HepG2 (cell line): ENCODE results near the gene RHBDD3. TPM values are rescaled to one million over a fixed set of nuclear protein-coding genes. Genes with fewer than 3 reads are reported as not detected.

Source experiments
- ATAC-seq: fragments of 200-7000 bp; cut with Tn5 transposase; 3 replicates; pipeline ENCODE4 v1.9.1; 2020; ENCODE audit warnings: mild to moderate bottlenecking, moderate library complexity
- BruUV-seq: library from RNA; stranded (reverse); fragments of 400-500 nt; replicated peaks from 2 replicates; lab custom pipeline; 2021; lab: Mats Ljungman, UMichigan
- CTCF ChIA-PET: fragments of 300-600 bp; formaldehyde crosslinking; extraction: SDS; loops from one replicate; lab custom pipeline; 2021; ENCODE audit warnings: low total read pairs, inconsistent platforms, low intra/inter-chr PET ratio; lab: Yijun Ruan, JAX
- POLR2A ChIA-PET: fragments of 350-600 bp; sonication (Branson Sonifier 250); formaldehyde crosslinking; loops from one replicate; lab custom pipeline; 2020; ENCODE audit warnings: antibody characterized with exemption, inconsistent platforms; lab: Yijun Ruan, JAX
- DNase-seq: peaks from one replicate; pipeline ENCODE4 v3.0.0-alpha.2; 2015; ENCODE audit warnings: low spot score
- FAIRE-seq: peaks from 3 replicates; lab custom pipeline; 2011; peaks lifted over from hg19 to GRCh38; lab: Jason Lieb, UNC
- H2AFZ ChIP-seq: one replicate; pipeline ENCODE4 v1.6.1; 2011; ENCODE audit warnings: low read length, inconsistent platforms
- H3K27ac ChIP-seq: fragments of 300-600 bp; 3 replicates; pipeline ENCODE4 v1.8.0; 2011; ENCODE audit warnings: mixed run types, mild to moderate bottlenecking, mixed read lengths, low read length, inconsistent platforms; ENCODE audit not compliant: insufficient read depth; ENCODE audit errors: extremely low read length
- H3K27me3 ChIP-seq, 2 experiments: fragments of 200-600 bp in 1 of 2; 2 replicates in 1 of 2; 3 replicates in 1 of 2; pipeline versions ENCODE4 v1.6.0 to v1.8.0; 2011; ENCODE audit warnings: low read length in 2 of 2, mild to moderate bottlenecking in 2 of 2, moderate library complexity in 2 of 2, inconsistent platforms in 1 of 2; ENCODE audit not compliant: insufficient read depth in 2 of 2, control insufficient read depth in 1 of 2
- H3K36me3 ChIP-seq, 2 experiments: fragments of 200-600 bp in 1 of 2; replicated peaks in 1 of 2; 2 replicates in 1 of 2; 3 replicates in 1 of 2; pipeline versions ENCODE4 v1.5.1 to v1.8.0; 2011; ENCODE audit warnings: low read length in 2 of 2, inconsistent platforms in 1 of 2; ENCODE audit not compliant: insufficient read depth in 2 of 2, control insufficient read depth in 1 of 2
- H3K4me1 ChIP-seq: 2 replicates; pipeline ENCODE4 v1.5.1; 2012; ENCODE audit warnings: low read length, inconsistent platforms; ENCODE audit not compliant: insufficient read depth
- H3K4me2 ChIP-seq: 2 replicates; pipeline ENCODE4 v1.6.0; 2011; ENCODE audit warnings: low read depth, low read length, inconsistent platforms
- H3K4me3 ChIP-seq, 3 experiments: fragments of 200-600 bp in 1 of 3; sonication (generic), shearing (Covaris generic) in 1 of 3; replicated peaks in 1 of 3; 2 replicates each; pipeline ENCODE4 v1.5.1; 2011 to 2016; ENCODE audit warnings: low read length in 3 of 3, inconsistent platforms in 2 of 3, low read depth in 2 of 3, mild to moderate bottlenecking in 2 of 3, control low read depth in 1 of 3, mixed read lengths in 1 of 3; ENCODE audit not compliant: insufficient read depth in 1 of 3
- H3K79me2 ChIP-seq: one replicate; pipeline ENCODE4 v1.6.1; 2011; ENCODE audit warnings: low read length, inconsistent platforms; ENCODE audit not compliant: insufficient read depth
- H3K9ac ChIP-seq: 2 replicates; pipeline ENCODE4 v1.6.0; 2011; ENCODE audit warnings: mild to moderate bottlenecking, low read depth, low read length, inconsistent platforms; ENCODE audit not compliant: insufficient read depth
- H3K9me3 ChIP-seq: 2 replicates; pipeline ENCODE4 v1.5.1; 2012; ENCODE audit warnings: mild to moderate bottlenecking, low read length
- H4K20me1 ChIP-seq: 2 replicates; pipeline ENCODE4 v1.6.0; 2011; ENCODE audit warnings: inconsistent platforms, mild to moderate bottlenecking, low read length, moderate library complexity; ENCODE audit not compliant: insufficient read depth
- CHD2 ChIP-seq: IDR thresholded peaks from 2 replicates; pipeline ENCODE4 v1.6.1; 2011; ENCODE audit warnings: low read depth, low read length, improper control_type of control experiment
- CHD4 ChIP-seq: fragments of 200-600 bp; sonication (generic); IDR thresholded peaks from 2 replicates; pipeline ENCODE4 v1.7.0; 2017; ENCODE audit warnings: mild to moderate bottlenecking, low read length, borderline replicate concordance
- EHMT2 ChIP-seq: fragments of 200-600 bp; sonication (generic); IDR thresholded peaks from 2 replicates; pipeline ENCODE4 v1.7.0; 2017; ENCODE audit warnings: antibody characterized with exemption, low read depth, low read length, borderline replicate concordance
- HMG20B ChIP-seq: conservative IDR thresholded peaks from 2 replicates; pipeline ENCODE4 v1.6.1; 2016; ENCODE audit warnings: missing genetic modification reagents, missing compliant biosample characterization
- HNRNPL ChIP-seq: fragments of 200-400 bp; formaldehyde crosslinking; IDR thresholded peaks from 2 replicates; pipeline ENCODE4 v1.6.1; 2017; ENCODE audit warnings: mild to moderate bottlenecking, low read depth, low read length
- IKZF1 ChIP-seq: fragments of 450-650 bp; IDR thresholded peaks from 2 replicates; pipeline ENCODE4 v1.7.1; 2016
- SNAPC5 ChIP-seq: sonication (generic); formaldehyde crosslinking; IDR thresholded peaks from 2 replicates; pipeline ENCODE4 v1.8.1; 2023; ENCODE audit warnings: mild to moderate bottlenecking, missing genetic modification reagents, borderline replicate concordance
- SOX13 ChIP-seq, 3 experiments: fragments of 450-650 bp in 1 of 3; sonication (generic) in 1 of 3; formaldehyde crosslinking in 1 of 3; IDR thresholded peaks in 2 of 3; conservative IDR thresholded peaks in 1 of 3; 2 replicates each; pipeline versions ENCODE4 v1.5.0 to v1.6.1; 2016 to 2020; ENCODE audit warnings: antibody characterized with exemption in 1 of 3, mild to moderate bottlenecking in 1 of 3, missing compliant biosample characterization in 1 of 3, missing genetic modification reagents in 1 of 3, moderate library complexity in 1 of 3
- THAP11 ChIP-seq: IDR thresholded peaks from 2 replicates; pipeline ENCODE4 v1.6.1; 2016; ENCODE audit warnings: missing biosample characterization, missing genetic modification reagents
- TOE1 ChIP-seq: sonication (generic); formaldehyde crosslinking; IDR thresholded peaks from 2 replicates; pipeline ENCODE4 v1.4.0; 2020; ENCODE audit warnings: mild to moderate bottlenecking, missing genetic modification reagents
- TP53 ChIP-seq: sonication (generic); formaldehyde crosslinking; conservative IDR thresholded peaks from 2 replicates; pipeline ENCODE4 v1.4.0; 2020; ENCODE audit warnings: missing genetic modification reagents
- ZFP82 ChIP-seq: sonication (generic); formaldehyde crosslinking; IDR thresholded peaks from 2 replicates; pipeline ENCODE4 v1.5.1; 2020; ENCODE audit warnings: mild to moderate bottlenecking, missing genetic modification reagents, borderline replicate concordance
- ZFYVE20 ChIP-seq: sonication (generic); formaldehyde crosslinking; IDR thresholded peaks from 2 replicates; pipeline ENCODE4 v1.8.0; 2023; ENCODE audit warnings: low read depth, mild to moderate bottlenecking, moderate library complexity, missing genetic modification reagents, borderline replicate concordance
- ZNF136 ChIP-seq: sonication (generic); formaldehyde crosslinking; IDR thresholded peaks from 2 replicates; pipeline ENCODE4 v1.8.1; 2022; ENCODE audit warnings: low read depth, mild to moderate bottlenecking, moderate library complexity, missing genetic modification reagents
- ZNF670 ChIP-seq: sonication (generic); formaldehyde crosslinking; IDR thresholded peaks from 2 replicates; pipeline ENCODE4 v1.8.0; 2022; ENCODE audit warnings: mild to moderate bottlenecking, missing genetic modification reagents, borderline replicate concordance
- ZNF703 ChIP-seq: sonication (generic); formaldehyde crosslinking; IDR thresholded peaks from 2 replicates; pipeline ENCODE4 v1.5.1; 2020; ENCODE audit warnings: missing genetic modification reagents, mild to moderate bottlenecking, moderate library complexity, borderline replicate concordance
- ZNF83 ChIP-seq: sonication (generic); formaldehyde crosslinking; IDR thresholded peaks from 2 replicates; pipeline ENCODE4 v1.4.0; 2020; ENCODE audit warnings: missing genetic modification reagents, mild to moderate bottlenecking, borderline replicate concordance
- ZNF878 ChIP-seq: sonication (generic); formaldehyde crosslinking; IDR thresholded peaks from 2 replicates; pipeline ENCODE4 v1.8.1; 2023; ENCODE audit warnings: mild to moderate bottlenecking, missing genetic modification reagents, moderate library complexity
- WGBS: methylation state at CpG from one replicate; pipeline ENCODE4 v1.1.6; 2017; ENCODE audit warnings: low lambda C conversion rate; 5-methylcytosine and 5-hydroxymethylcytosine counted together
- in situ Hi-C: cut with HindIII; loops from 2 replicates; pipeline ENCODE4 v1.10.0; 2017; ENCODE audit warnings: low pct_unique_long_range_greater_than_20kb; ENCODE audit not compliant: extremely low pct_ligation_motif_present
- intact Hi-C: fragments of 100-400 bp; cut with micrococcal nuclease; formaldehyde crosslinking; loops from one replicate; pipeline ENCODE4 v1.10.0; 2022; ENCODE audit not compliant: unreplicated experiment
- polyA plus RNA-seq, 8 experiments: library from polyadenylated mRNA; depleted of rRNA in 3 of 8; stranded (reverse) in 7 of 8; unstranded in 1 of 8; fragments of >200 nt; fragmentation: Illumina TruSeq in 4 of 8; extraction: Trizol in 4 of 8; gene quantifications; 2 replicates each; pipeline versions ENCODE4 v1.2.1 to v1.2.3, GENCODE V29; 2011 to 2016; ENCODE audit warnings: low read depth in 4 of 8, missing spikeins in 1 of 8, mixed read lengths in 1 of 8; ENCODE audit not compliant: insufficient read depth in 1 of 8
- total RNA-seq, 5 experiments: library from RNA; depleted of rRNA; stranded (reverse); fragments of >200 nt; fragmentation: Illumina TruSeq; extraction: Trizol; gene quantifications; 2 replicates each; pipeline ENCODE4 v1.2.3, GENCODE V29; 2016; ENCODE audit warnings: low read depth in 1 of 5

The RHBDD3 gene
- total and polyA plus RNA-seq, 2 of the 13 experiments (the other 11 are each of a cell fraction or from before 2014, with no cell fraction given) = 12.1 to 26.7 TPM

- H2AFZ ChIP-seq = no peak overlapping the region
- 0 out of 2 replicates have a peak, but pooled peaks cover 9% of the 10 kb centered on the region for H4K20me1 ChIP-seq
- WGBS = 96% methylated on average over 4 of the region's 8 CpGs
- ATAC-seq = no peak
- peaks cover 11% of the 10 kb centered on the region for H3K4me1 ChIP-seq
- DNase-seq = no peak
- POLR2A ChIA-PET = no interaction called here
- no TSS peak for BruUV-seq
- no peaks in the 10 kb centered on the region for H3K79me2 ChIP-seq
- intact Hi-C loops = no loop called here
- no peaks in the 10 kb centered on the region for H3K9me3 ChIP-seq
- in situ Hi-C loops = no loop called here
- H3K27me3 ChIP-seq = no peaks in the 10 kb centered on the region
- H3K27ac ChIP-seq = no peak overlapping the region
- H3K4me3 ChIP-seq = no peak overlapping the region
- peaks cover 32 to 60% of the 10 kb centered on the region in 2 experiments for H3K36me3 ChIP-seq
- no peak overlapping the region for H3K4me2 ChIP-seq
- CTCF ChIA-PET = no interaction called here
- FAIRE-seq = no peak
- TF ChIP-seq TOE1 (CRISPR knock-in tag) (no peak), SNAPC5 (no peak), HNRNPL (no peak), TP53 (CRISPR knock-in tag) (no peak)
- no peak overlapping the region for H3K9ac ChIP-seq
Observed at GRCh38 chr22:29298641-29299040, 30.9 kb upstream of the RHBDD3 start.

- POLR2A ChIA-PET = no interaction called here
- no peak for TF ChIP-seq ZNF83 (CRISPR knock-in tag)
- TF ChIP-seq HNRNPL = no peak
- no peak for TF ChIP-seq ZNF878
- TF ChIP-seq ZFP82 (CRISPR knock-in tag) = no peak
- TF ChIP-seq CHD2 = no peak
- TF ChIP-seq CHD4 = no peak
- TF ChIP-seq ZFYVE20 (CRISPR knock-in tag) = no peak
- TF ChIP-seq HMG20B (CRISPR knock-in tag) = no peak
- no peak for TF ChIP-seq ZNF136 (CRISPR knock-in tag)
- no peak for TF ChIP-seq EHMT2
- TF ChIP-seq SOX13 (IDR thresholded peaks at IDR 0.05) = no peak
- TF ChIP-seq SOX13 (CRISPR knock-in tag; conservative IDR thresholded peaks at IDR 0.05 in 1 of 2, IDR thresholded peaks at IDR 0.05 in 1 of 2) = no peak
- no peak for TF ChIP-seq ZNF670
- no peak for TF ChIP-seq ZNF703 (CRISPR knock-in tag)
- no peak for TF ChIP-seq THAP11 (CRISPR knock-in tag)
- TF ChIP-seq IKZF1 = no peak
Observed at GRCh38 chr22:29292379-29292778, 24.6 kb upstream of the RHBDD3 start.

More at GRCh38 chr22:29292379-29292778, 24.6 kb upstream of the RHBDD3 start:
- H3K27ac ChIP-seq = no peak overlapping the region
- CTCF ChIA-PET = no interaction called here
- peaks cover 8% of the 10 kb centered on the region; the same call in 1 of the 2 replicates for H4K20me1 ChIP-seq
- H3K9ac ChIP-seq = no peak overlapping the region
- no peaks in the 10 kb centered on the region for H3K27me3 ChIP-seq
- no peak for DNase-seq
- in situ Hi-C loops = no loop called here
- no TSS peak for BruUV-seq
- no peaks in the 10 kb centered on the region for H3K4me1 ChIP-seq
- no peak overlapping the region for H3K4me3 ChIP-seq
- peaks cover 45 to 98% of the 10 kb centered on the region in 2 experiments for H3K36me3 ChIP-seq
- H2AFZ ChIP-seq = no peak overlapping the region
- FAIRE-seq = no peak
- H3K4me2 ChIP-seq = no peak overlapping the region
- H3K79me2 ChIP-seq = peaks cover 8% of the 10 kb centered on the region
- H3K9me3 ChIP-seq = no peaks in the 10 kb centered on the region
- intact Hi-C loops = no loop called here
- no peak for ATAC-seq
